A549 (cell line): Measurements from ENCODE around the gene BEX3. TPM values are rescaled to one million over a fixed set of nuclear protein-coding genes. Genes with fewer than 3 reads are reported as not detected.

ENCODE experiments used
- ATAC-seq, 2 experiments: fragments of 200-7000 bp in 1 of 2; fragments of >200 bp in 1 of 2; cut with Nextera tagmentation in 1 of 2; cut with Tn5 transposase in 1 of 2; 3 replicates each; pipeline versions ENCODE4 v1.8.0 to v1.9.1; 2018 to 2020; ENCODE audit warnings: mild to moderate bottlenecking in 1 of 2, moderate library complexity in 1 of 2
- CTCF ChIA-PET: fragments of 300-600 bp; sonication (Branson Sonifier 250); formaldehyde crosslinking; extraction: SDS; loops from one replicate; lab custom pipeline; 2021; ENCODE audit warnings: antibody characterized with exemption, inconsistent platforms; lab: Yijun Ruan, JAX
- POLR2A ChIA-PET: fragments of 350-600 bp; formaldehyde crosslinking; extraction: SDS; loops from one replicate; lab custom pipeline; 2021; ENCODE audit warnings: antibody characterized with exemption, inconsistent platforms; lab: Yijun Ruan, JAX
- DNase-seq, 2 experiments: peaks; one replicate each; pipeline versions ENCODE4 v3.0.0 to v3.0.0-alpha.2; 2011 to 2016; ENCODE audit warnings: low read depth in 1 of 2, low spot score in 1 of 2
- FAIRE-seq: peaks from 2 replicates; lab custom pipeline; 2011; peaks lifted over from hg19 to GRCh38; lab: Jason Lieb, UNC
- H3K27ac ChIP-seq, 2 experiments: fragments of >200 bp; sonication (Bioruptor Twin); formaldehyde crosslinking; 3 replicates each; pipeline ENCODE4 v1.5.1; 2016 to 2017
- H3K4me1 ChIP-seq: fragments of >200 bp; sonication (Bioruptor Twin); formaldehyde crosslinking; 3 replicates; pipeline ENCODE4 v1.6.1; 2016
- H3K4me2 ChIP-seq: fragments of >200 bp; sonication (Bioruptor Twin); formaldehyde crosslinking; 3 replicates; pipeline ENCODE4 v1.6.1; 2016
- H3K4me3 ChIP-seq: fragments of >200 bp; sonication (Bioruptor Twin); formaldehyde crosslinking; 3 replicates; pipeline ENCODE4 v1.5.1; 2016
- H3K9me3 ChIP-seq: fragments of >200 bp; sonication (Bioruptor Twin); formaldehyde crosslinking; 3 replicates; pipeline ENCODE4 v1.6.1; 2016
- CHD4 ChIP-seq: fragments of 200-600 bp; sonication (generic); IDR thresholded peaks from 2 replicates; pipeline ENCODE4 v1.6.1; 2016; ENCODE audit warnings: antibody characterized with exemption, mild to moderate bottlenecking, borderline replicate concordance
- E2F6 ChIP-seq: IDR thresholded peaks from 2 replicates; pipeline ENCODE4 v1.6.1; 2012; ENCODE audit warnings: low read depth, borderline replicate concordance
- EHMT2 ChIP-seq: fragments of 200-600 bp; sonication (generic); IDR thresholded peaks from 2 replicates; pipeline ENCODE4 v1.6.1; 2016; ENCODE audit warnings: antibody characterized with exemption, low read depth, mild to moderate bottlenecking, moderate library complexity
- ESRRA ChIP-seq: fragments of 150-350 bp; IDR thresholded peaks from 2 replicates; pipeline ENCODE4 v1.6.1; 2014; ENCODE audit warnings: mild to moderate bottlenecking, low read length, borderline replicate concordance
- GATA3 ChIP-seq: IDR thresholded peaks from 2 replicates; pipeline ENCODE4 v1.6.1; 2012; ENCODE audit warnings: borderline replicate concordance
- HDAC2 ChIP-seq: fragments of 200-600 bp; sonication (generic); IDR thresholded peaks from 2 replicates; pipeline ENCODE4 v1.6.1; 2016
- HES2 ChIP-seq: fragments of >200 bp; sonication (Bioruptor Twin); formaldehyde crosslinking; IDR thresholded peaks from 2 replicates; pipeline ENCODE4 v1.6.1; 2016
- HOXB13 ChIP-seq: fragments of 250-450 bp; sonication (Bioruptor Pico); IDR thresholded peaks from 2 replicates; pipeline ENCODE4 v1.5.0; 2020; ENCODE audit warnings: low read depth, mild to moderate bottlenecking, moderate library complexity
- HOXB5 ChIP-seq: fragments of 250-450 bp; sonication (Bioruptor Pico); IDR thresholded peaks from 2 replicates; pipeline ENCODE4 v1.5.0; 2020; ENCODE audit warnings: mild to moderate bottlenecking, moderate library complexity
- KDM5A ChIP-seq: fragments of 200-600 bp; sonication (generic); IDR thresholded peaks from 2 replicates; pipeline ENCODE4 v1.6.1; 2016; ENCODE audit warnings: antibody characterized with exemption, mild to moderate bottlenecking
- MAFK ChIP-seq: fragments of 450-650 bp; IDR thresholded peaks from 2 replicates; pipeline ENCODE4 v1.6.1; 2014; ENCODE audit not compliant: partially characterized antibody
- MAX ChIP-seq: IDR thresholded peaks from 2 replicates; pipeline ENCODE4 v1.6.1; 2012
- MAZ ChIP-seq: fragments of 150-350 bp; IDR thresholded peaks from 2 replicates; pipeline ENCODE4 v1.6.1; 2014; ENCODE audit warnings: antibody characterized with exemption, low read depth, low read length, borderline replicate concordance
- NR3C1 ChIP-seq: fragments of >200 bp; sonication (Bioruptor Twin); formaldehyde crosslinking; IDR thresholded peaks from 3 replicates; pipeline ENCODE4 v1.6.1; 2017
- PHF8 ChIP-seq: fragments of 200-600 bp; sonication (generic); IDR thresholded peaks from 2 replicates; pipeline ENCODE4 v1.6.1; 2016; ENCODE audit warnings: low read depth, mild to moderate bottlenecking, antibody characterized with exemption, moderate library complexity, borderline replicate concordance
- RAD21 ChIP-seq, 2 experiments: fragments of >200 bp in 1 of 2; sonication (Bioruptor Twin) in 1 of 2; formaldehyde crosslinking in 1 of 2; IDR thresholded peaks in 1 of 2; conservative IDR thresholded peaks in 1 of 2; 2 replicates in 1 of 2; 3 replicates in 1 of 2; pipeline ENCODE4 v1.6.1; 2012 to 2018; ENCODE audit warnings: inconsistent platforms in 1 of 2
- RCOR1 ChIP-seq: fragments of 150-350 bp; IDR thresholded peaks from 2 replicates; pipeline ENCODE4 v1.6.1; 2014; ENCODE audit warnings: antibody characterized with exemption, low read length, low read depth
- SREBF2 ChIP-seq: fragments of 450-650 bp; IDR thresholded peaks from 2 replicates; pipeline ENCODE4 v1.6.1; 2014; ENCODE audit warnings: mild to moderate bottlenecking, moderate library complexity
- TFCP2L1 ChIP-seq: fragments of 250-450 bp; sonication (Bioruptor Pico); IDR thresholded peaks from 2 replicates; pipeline ENCODE4 v1.5.0; 2021; ENCODE audit warnings: mild to moderate bottlenecking
- ZC3H11A ChIP-seq: fragments of 450-650 bp; IDR thresholded peaks from 2 replicates; pipeline ENCODE4 v1.6.1; 2014; ENCODE audit warnings: antibody characterized with exemption, mild to moderate bottlenecking
- ZNF302 ChIP-seq: fragments of 250-450 bp; sonication (Bioruptor Pico); IDR thresholded peaks from 2 replicates; pipeline ENCODE4 v1.9.0; 2021; ENCODE audit warnings: inconsistent platforms, mild to moderate bottlenecking, moderate library complexity
- WGBS: methylation state at CpG from one replicate; pipeline ENCODE4 v1.1.6; 2017; ENCODE audit errors: missing lambda C conversion rate; 5-methylcytosine and 5-hydroxymethylcytosine counted together
- polyA plus RNA-seq, 4 experiments: library from polyadenylated mRNA; depleted of rRNA in 3 of 4; stranded (reverse); fragments of >200 nt; fragmentation: RNase III in 1 of 4; extraction: RNeasy Plus Mini Kit Qiagen cat#74134 plus additional on column Dnase treatment in 1 of 4; gene quantifications; 2 replicates in 3 of 4; 3 replicates in 1 of 4; pipeline ENCODE4 v1.2.3, GENCODE V29; 2011 to 2017
- TF ChIP-seq, protein P1 (sequence below): fragments of 250-450 bp; sonication (Bioruptor Pico); IDR thresholded peaks from 2 replicates; pipeline ENCODE4 v1.5.0; 2021; ENCODE audit warnings: mild to moderate bottlenecking, moderate library complexity, borderline replicate concordance
- TF ChIP-seq, protein P2 (sequence below): IDR thresholded peaks from 2 replicates; pipeline ENCODE4 v1.6.1; 2012

The BEX3 gene
- polyA plus RNA-seq, 2 of the 4 experiments (the other 2 are of a cell fraction): 382 to 404 TPM

DNA sequence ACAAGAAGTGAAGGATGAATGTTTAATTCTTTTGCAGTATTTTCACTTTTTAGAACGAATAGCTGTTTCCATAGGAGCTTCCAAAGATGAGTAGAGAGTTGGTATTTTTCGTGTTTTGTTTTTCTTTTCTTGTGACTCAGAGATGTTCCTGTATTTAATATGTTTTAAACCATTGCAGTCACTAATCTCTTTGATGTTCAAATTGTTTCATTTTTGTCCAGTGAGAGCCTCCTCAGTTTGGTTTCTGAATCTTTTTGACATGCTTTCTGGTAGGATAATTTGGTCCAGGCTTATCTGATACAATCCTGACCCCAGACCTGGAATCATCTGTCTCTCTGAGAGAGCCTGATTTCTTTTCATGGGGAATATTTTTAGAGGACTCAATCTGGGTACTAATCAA, 41.6 kb downstream of the BEX3 start:
- no peak overlapping the region for H3K4me3 ChIP-seq
- DNase-seq (no peak), FAIRE-seq (peak; percentile 61), ATAC-seq (no peak)
- POLR2A ChIA-PET: interaction anchor here (0.6 kb wide), 1 partner anchor 41 kb away, joined by 3 read pairs; no protein-coding TSS in a partner anchor
- no peaks in the 10 kb centered on the region for H3K4me1 ChIP-seq
- H3K9me3 ChIP-seq: no peaks in the 10 kb centered on the region
- CTCF ChIA-PET: no interaction called here
- TF ChIP-seq ESRRA (no peak), ZNF302 (CRISPR knock-in tag) (no peak), PHF8 (no peak), HES2 (no peak), MAFK (no peak), SREBF2 (no peak), KDM5A (no peak), NR3C1 (no peak), RAD21 (conservative IDR thresholded peaks at IDR 0.05 in 1 of 2, IDR thresholded peaks at IDR 0.05 in 1 of 2) (no peak), EHMT2 (no peak), E2F6 (no peak), HDAC2 (no peak), TFCP2L1 (CRISPR knock-in tag) (no peak), CHD4 (no peak)
- TF ChIP-seq, protein P1, sequence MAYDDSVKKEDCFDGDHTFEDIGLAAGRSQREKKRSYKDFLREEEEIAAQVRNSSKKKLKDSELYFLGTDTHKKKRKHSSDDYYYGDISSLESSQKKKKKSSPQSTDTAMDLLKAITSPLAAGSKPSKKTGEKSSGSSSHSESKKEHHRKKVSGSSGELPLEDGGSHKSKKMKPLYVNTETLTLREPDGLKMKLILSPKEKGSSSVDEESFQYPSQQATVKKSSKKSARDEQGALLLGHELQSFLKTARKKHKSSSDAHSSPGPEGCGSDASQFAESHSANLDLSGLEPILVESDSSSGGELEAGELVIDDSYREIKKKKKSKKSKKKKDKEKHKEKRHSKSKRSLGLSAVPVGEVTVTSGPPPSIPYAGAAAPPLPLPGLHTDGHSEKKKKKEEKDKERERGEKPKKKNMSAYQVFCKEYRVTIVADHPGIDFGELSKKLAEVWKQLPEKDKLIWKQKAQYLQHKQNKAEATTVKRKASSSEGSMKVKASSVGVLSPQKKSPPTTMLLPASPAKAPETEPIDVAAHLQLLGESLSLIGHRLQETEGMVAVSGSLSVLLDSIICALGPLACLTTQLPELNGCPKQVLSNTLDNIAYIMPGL (CRISPR knock-in tag): no peak
- TF ChIP-seq, protein P2, sequence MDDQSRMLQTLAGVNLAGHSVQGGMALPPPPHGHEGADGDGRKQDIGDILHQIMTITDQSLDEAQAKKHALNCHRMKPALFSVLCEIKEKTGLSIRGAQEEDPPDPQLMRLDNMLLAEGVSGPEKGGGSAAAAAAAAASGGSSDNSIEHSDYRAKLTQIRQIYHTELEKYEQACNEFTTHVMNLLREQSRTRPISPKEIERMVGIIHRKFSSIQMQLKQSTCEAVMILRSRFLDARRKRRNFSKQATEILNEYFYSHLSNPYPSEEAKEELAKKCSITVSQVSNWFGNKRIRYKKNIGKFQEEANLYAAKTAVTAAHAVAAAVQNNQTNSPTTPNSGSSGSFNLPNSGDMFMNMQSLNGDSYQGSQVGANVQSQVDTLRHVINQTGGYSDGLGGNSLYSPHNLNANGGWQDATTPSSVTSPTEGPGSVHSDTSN: no peak
- no peak overlapping the region for H3K27ac ChIP-seq
- H3K4me2 ChIP-seq: no peak overlapping the region
- 21% methylated on average over 2 of the region's 2 CpGs for WGBS

GRCh38 chrX:103418811-103419340, 42.5 kb downstream of the BEX3 start:
- ATAC-seq (no peak), DNase-seq (no peak), FAIRE-seq (no peak)
- Histone ChIP-seq H3K4me3 (no peak overlapping the region), H3K4me2 (no peak overlapping the region)
- TF ChIP-seq RCOR1: no peak
- TF ChIP-seq MAZ: no peak
- no peak for TF ChIP-seq HOXB13 (CRISPR knock-in tag)
- no peak for TF ChIP-seq HOXB5 (CRISPR knock-in tag)
- no peak for TF ChIP-seq GATA3
- TF ChIP-seq E2F6: no peak
- TF ChIP-seq HDAC2: no peak
- TF ChIP-seq ZC3H11A: no peak
- TF ChIP-seq MAX: no peak
- TF ChIP-seq, all 56 proteins: peak for 0
- Histone ChIP-seq H3K27ac (no peak overlapping the region), H3K4me1 (no peaks in the 10 kb centered on the region), H3K9me3 (no peaks in the 10 kb centered on the region)
- 62% methylated on average over 1 of the region's 1 CpG for WGBS
- ChIA-PET POLR2A (no interaction called here), CTCF (no interaction called here)
